PC-9 (cell line): ENCODE results near the gene C11orf21. TPM values are rescaled to one million over a fixed set of nuclear protein-coding genes. Genes with fewer than 3 reads are reported as not detected.

Experiments
- BruUV-seq: library from RNA; stranded (reverse); fragments of 400-500 nt; replicated peaks from 2 replicates; lab custom pipeline; 2021; lab: Mats Ljungman, UMichigan
- CTCF ChIA-PET: fragments of 300-600 bp; sonication (Branson Sonifier 250); formaldehyde crosslinking; loops from one replicate; lab custom pipeline; 2022; ENCODE audit warnings: antibody characterized with exemption; lab: Charles Lee
- POLR2A ChIA-PET: fragments of 300-600 bp; sonication (Branson Sonifier 250); formaldehyde crosslinking; loops from one replicate; lab custom pipeline; 2022; ENCODE audit warnings: antibody characterized with exemption; ENCODE audit not compliant: unreplicated experiment; lab: Charles Lee
- DNase-seq, 2 experiments: peaks; one replicate each; pipeline versions ENCODE4 v3.0.0 to v3.0.0-alpha.2; 2015 to 2022; ENCODE audit warnings: mixed read lengths in 1 of 2
- H2AFZ ChIP-seq: fragments of 200-600 bp; sonication (generic); 2 replicates; pipeline ENCODE4 v1.8.1; 2017; ENCODE audit warnings: antibody characterized with exemption
- H3F3A ChIP-seq: fragments of 200-600 bp; sonication (generic); 2 replicates; pipeline ENCODE4 v1.8.1; 2017; ENCODE audit warnings: antibody characterized with exemption, mild to moderate bottlenecking, low read depth; ENCODE audit not compliant: insufficient read depth
- H3K27ac ChIP-seq: fragments of 200-600 bp; sonication (generic); 2 replicates; pipeline ENCODE4 v1.6.1; 2016; ENCODE audit warnings: mixed run types
- H3K27me3 ChIP-seq: fragments of 200-600 bp; sonication (generic); 2 replicates; pipeline ENCODE4 v1.6.1; 2016; ENCODE audit warnings: low read depth, mixed run types; ENCODE audit not compliant: insufficient read depth
- H3K36me3 ChIP-seq: fragments of 200-600 bp; sonication (generic); 2 replicates; pipeline ENCODE4 v1.6.1; 2016; ENCODE audit warnings: low read depth, mixed run types
- H3K4me1 ChIP-seq: fragments of 200-600 bp; sonication (generic); replicated peaks from 2 replicates; pipeline ENCODE4 v1.6.1; 2016; ENCODE audit warnings: mixed run types; ENCODE audit not compliant: insufficient read depth
- H3K4me2 ChIP-seq: fragments of 200-600 bp; sonication (generic); 2 replicates; pipeline ENCODE4 v1.6.1; 2017; ENCODE audit warnings: mixed run types
- H3K4me3 ChIP-seq: fragments of 200-600 bp; sonication (generic); 2 replicates; pipeline ENCODE4 v1.6.1; 2016; ENCODE audit warnings: mixed run types
- H3K79me2 ChIP-seq: fragments of 200-600 bp; sonication (generic); 2 replicates; pipeline ENCODE4 v1.6.1; 2017; ENCODE audit warnings: low read depth, mixed run types
- H3K9me2 ChIP-seq: fragments of 200-600 bp; sonication (generic); 2 replicates; pipeline ENCODE4 v1.8.1; 2017; ENCODE audit warnings: mild to moderate bottlenecking; ENCODE audit not compliant: insufficient read depth
- H3K9me3 ChIP-seq: fragments of 200-600 bp; sonication (generic); 2 replicates; pipeline ENCODE4 v1.8.1; 2016; ENCODE audit warnings: low read depth; ENCODE audit not compliant: insufficient read depth
- H4K20me1 ChIP-seq: fragments of 200-600 bp; sonication (generic); 2 replicates; pipeline ENCODE4 v1.8.1; 2017; ENCODE audit not compliant: insufficient read depth
- EZH2 ChIP-seq: fragments of 200-600 bp; sonication (generic); IDR thresholded peaks from 2 replicates; pipeline ENCODE4 v1.8.0; 2017; ENCODE audit warnings: antibody characterized with exemption, low read depth
- intact Hi-C: fragments of 100-400 bp; cut with micrococcal nuclease; formaldehyde crosslinking; loops from one replicate; pipeline ENCODE4 v1.10.0; 2022; ENCODE audit not compliant: unreplicated experiment
- total RNA-seq: library from RNA; stranded (reverse); gene quantifications from 2 replicates; pipeline ENCODE4 v1.2.3, GENCODE V29; 2021
- TF ChIP-seq, protein P1 (sequence below): fragments of 200-600 bp; sonication (generic); conservative IDR thresholded peaks from 2 replicates; pipeline ENCODE4 v1.6.1; 2017; ENCODE audit warnings: mixed run types, antibody characterized with exemption, mild to moderate bottlenecking, moderate library complexity

Gene C11orf21
- total RNA-seq, 1 experiment from 2014 or later = not detected

DNA sequence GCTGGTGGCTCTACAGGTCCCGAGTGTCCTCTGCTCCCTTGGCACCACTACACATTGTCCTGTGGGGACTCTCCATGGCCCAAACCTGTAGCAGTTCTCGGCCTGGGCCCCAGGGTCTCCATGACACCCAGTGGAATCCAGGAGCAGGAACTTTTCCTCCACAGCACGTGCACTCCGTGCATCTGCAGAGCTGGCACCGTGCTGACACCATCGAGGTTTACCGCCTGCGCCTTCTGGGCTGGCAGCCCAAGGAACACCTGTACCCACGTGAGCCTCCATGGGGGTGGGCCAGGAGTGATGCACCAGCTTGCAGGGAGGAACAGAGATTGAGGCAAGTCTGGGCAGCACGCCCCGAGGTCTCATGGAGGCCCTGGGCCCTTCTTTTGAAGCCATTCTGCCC, 25.3 kb upstream of the C11orf21 start:
- Histone ChIP-seq H3F3A (peaks cover 7% of the 10 kb centered on the region; the same call in 1 of the 2 replicates), H3K4me2 (no peak overlapping the region), H4K20me1 (no peaks in the 10 kb centered on the region), H3K27me3 (no peaks in the 10 kb centered on the region), H3K4me1 (no peaks in the 10 kb centered on the region), H3K27ac (no peak overlapping the region), H3K4me3 (no peak overlapping the region), H3K79me2 (no peaks in the 10 kb centered on the region), H3K9me3 (no peaks in the 10 kb centered on the region), H2AFZ (no peak overlapping the region), H3K9me2 (no peaks in the 10 kb centered on the region), H3K36me3 (no peaks in the 10 kb centered on the region)
- TF ChIP-seq, protein P1, sequence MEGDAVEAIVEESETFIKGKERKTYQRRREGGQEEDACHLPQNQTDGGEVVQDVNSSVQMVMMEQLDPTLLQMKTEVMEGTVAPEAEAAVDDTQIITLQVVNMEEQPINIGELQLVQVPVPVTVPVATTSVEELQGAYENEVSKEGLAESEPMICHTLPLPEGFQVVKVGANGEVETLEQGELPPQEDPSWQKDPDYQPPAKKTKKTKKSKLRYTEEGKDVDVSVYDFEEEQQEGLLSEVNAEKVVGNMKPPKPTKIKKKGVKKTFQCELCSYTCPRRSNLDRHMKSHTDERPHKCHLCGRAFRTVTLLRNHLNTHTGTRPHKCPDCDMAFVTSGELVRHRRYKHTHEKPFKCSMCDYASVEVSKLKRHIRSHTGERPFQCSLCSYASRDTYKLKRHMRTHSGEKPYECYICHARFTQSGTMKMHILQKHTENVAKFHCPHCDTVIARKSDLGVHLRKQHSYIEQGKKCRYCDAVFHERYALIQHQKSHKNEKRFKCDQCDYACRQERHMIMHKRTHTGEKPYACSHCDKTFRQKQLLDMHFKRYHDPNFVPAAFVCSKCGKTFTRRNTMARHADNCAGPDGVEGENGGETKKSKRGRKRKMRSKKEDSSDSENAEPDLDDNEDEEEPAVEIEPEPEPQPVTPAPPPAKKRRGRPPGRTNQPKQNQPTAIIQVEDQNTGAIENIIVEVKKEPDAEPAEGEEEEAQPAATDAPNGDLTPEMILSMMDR = no peak
- TF ChIP-seq EZH2 = no peak
- POLR2A ChIA-PET = no interaction called here
- DNase-seq = no peak
- intact Hi-C loops = no loop called here
- no TSS peak for BruUV-seq
- CTCF ChIA-PET = no interaction called here

DNA sequence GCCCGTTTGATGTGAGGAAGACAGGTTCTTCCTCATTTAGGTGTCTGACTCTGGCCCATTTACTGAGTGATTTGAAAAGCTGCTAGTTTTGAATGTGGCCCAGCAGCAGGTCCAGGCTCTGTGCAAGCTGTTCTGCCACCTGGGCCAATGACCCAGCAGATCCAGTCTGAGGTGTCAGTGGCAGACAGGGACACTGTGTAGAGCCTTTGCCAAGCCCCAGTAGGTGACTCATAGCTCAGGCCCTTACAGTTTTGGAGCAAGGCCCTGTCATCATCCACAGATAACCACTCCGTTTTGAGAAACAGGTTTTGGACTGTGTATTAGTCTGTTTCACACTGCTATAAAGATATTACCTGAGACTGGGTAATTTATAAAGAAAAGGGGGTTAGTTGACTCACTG, 24.0 kb upstream of the C11orf21 start:
- no peaks in the 10 kb centered on the region for H3K9me2 ChIP-seq
- CTCF ChIA-PET = no interaction called here
- H2AFZ ChIP-seq = no peak overlapping the region
- no peaks in the 10 kb centered on the region for H3K36me3 ChIP-seq
- peaks cover 7% of the 10 kb centered on the region; the same call in 1 of the 2 replicates for H3F3A ChIP-seq
- BruUV-seq = no TSS peak
- no peak overlapping the region for H3K4me3 ChIP-seq
- no peaks in the 10 kb centered on the region for H3K4me1 ChIP-seq
- POLR2A ChIA-PET = interaction anchor here (0.9 kb wide), 1 partner anchor 52 kb away, joined by 6 read pairs; no protein-coding TSS in a partner anchor
- TF ChIP-seq, protein P1 = no peak
- no peaks in the 10 kb centered on the region for H3K79me2 ChIP-seq
- peak; percentile 50 to 58 for DNase-seq
- no peaks in the 10 kb centered on the region for H3K9me3 ChIP-seq
- no peak overlapping the region for H3K4me2 ChIP-seq
- H3K27me3 ChIP-seq = no peaks in the 10 kb centered on the region
- no peak overlapping the region; the same call in 1 of the 2 replicates for H3K27ac ChIP-seq
- no peaks in the 10 kb centered on the region for H4K20me1 ChIP-seq
- intact Hi-C loops = no loop called here

DNA sequence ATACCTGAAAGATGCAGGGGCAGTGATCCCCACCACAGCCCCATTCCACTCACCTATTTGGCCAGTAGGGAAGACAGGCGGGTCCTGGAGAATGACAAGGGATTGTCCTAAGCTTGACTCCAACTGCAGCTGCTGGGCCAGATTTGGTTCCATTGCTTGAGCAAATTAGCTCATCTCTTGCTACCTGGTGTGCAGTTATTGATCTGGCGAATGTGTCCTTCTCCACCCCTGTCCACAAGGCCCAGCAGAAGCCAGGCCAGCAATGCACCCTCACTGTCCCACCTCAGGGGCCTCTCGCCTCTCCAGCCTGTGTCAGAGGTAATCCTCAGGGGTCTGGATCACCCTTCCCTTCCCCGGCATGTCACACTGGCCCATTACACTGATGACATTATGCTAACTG, 23.4 kb upstream of the C11orf21 start:
- no TSS peak for BruUV-seq
- CTCF ChIA-PET = no interaction called here
- H3K4me2 ChIP-seq = no peak overlapping the region
- POLR2A ChIA-PET = no interaction called here
- no peaks in the 10 kb centered on the region for H3K4me1 ChIP-seq
- H3K36me3 ChIP-seq = no peaks in the 10 kb centered on the region
- H2AFZ ChIP-seq = no peak overlapping the region
- H3K79me2 ChIP-seq = no peaks in the 10 kb centered on the region
- H4K20me1 ChIP-seq = no peaks in the 10 kb centered on the region
- intact Hi-C loops = no loop called here
- H3F3A ChIP-seq = peaks cover 7% of the 10 kb centered on the region; the same call in 1 of the 2 replicates
- no peak overlapping the region for H3K27ac ChIP-seq
- H3K9me2 ChIP-seq = no peaks in the 10 kb centered on the region
- H3K27me3 ChIP-seq = no peaks in the 10 kb centered on the region
- DNase-seq = no peak
- no peak for TF ChIP-seq EZH2
- TF ChIP-seq, protein P1 = no peak
- H3K9me3 ChIP-seq = no peaks in the 10 kb centered on the region
- no peak overlapping the region for H3K4me3 ChIP-seq
